NK-92 treated with Interleukin-12 subunit alpha and Interleukin-12 subunit beta, amount 100 ng/mL, for 24 hours (cell line): ENCODE data around the gene OGDH.
A peak's percentile ranks its signal among the peaks of the same experiment; 100 is the strongest.
"Not testable (repeated sequence)": the region's sequence is repeated elsewhere in the genome, so short reads cannot be mapped to it uniquely, and the experiment has no call there.

Experiments
- DNase-seq: peaks from one replicate; lab custom pipeline; 2025; lab: John Stamatoyannopoulos, UW

The OGDH gene

GRCh38 chr7:44580945-44581878, 25.2 kb upstream of the OGDH start:
- DNase-seq: peak; percentile 37

- DNase-seq: peak; percentile 98
Measured at GRCh38 chr7:44581879-44582603, 24.4 kb upstream of the OGDH start, which contains the start of gene TMED4. Gene TMED4 (minus strand): TSS chr7:44582231. CDS start chr7:44582206, 25 bp downstream.

DNA sequence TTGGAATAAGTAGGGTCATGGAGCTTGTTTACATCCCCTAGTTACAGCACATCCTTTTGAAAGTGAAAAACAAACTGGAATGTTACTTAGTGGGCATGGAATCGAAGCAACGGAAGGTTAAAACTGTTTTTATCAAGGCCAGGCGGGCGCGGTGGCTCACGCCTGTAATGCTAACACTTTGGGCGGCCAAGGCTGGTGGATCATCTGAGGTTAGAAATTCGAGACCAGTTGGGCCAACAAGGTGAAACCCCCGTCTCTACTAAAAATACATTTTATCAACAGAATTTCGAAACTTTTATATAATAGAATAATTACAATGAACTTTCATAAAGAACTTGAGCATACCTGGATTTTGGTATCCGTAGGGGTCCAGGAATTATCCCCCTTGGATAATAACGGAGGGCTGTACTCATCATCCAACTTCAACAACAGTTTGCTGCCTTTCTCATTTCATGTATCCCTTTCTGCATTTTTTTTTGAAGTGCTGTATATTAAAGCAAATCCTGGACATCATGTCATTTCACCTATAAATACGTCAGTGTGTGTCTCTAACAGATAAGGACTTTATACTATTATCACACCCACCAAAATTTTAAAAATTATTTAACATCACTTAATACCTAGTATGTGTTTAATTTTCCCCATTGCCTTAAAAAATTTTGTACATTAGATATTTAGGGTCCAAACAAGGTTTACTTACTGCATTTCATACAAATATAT, 23.1 kb upstream of the OGDH start:
- DNase-seq: no peak

GRCh38 chr7:44587843-44588711, 18.4 kb upstream of the OGDH start:
- DNase-seq: no peak

GRCh38 chr7:44590910-44591309, 15.5 kb upstream of the OGDH start:
- DNase-seq: no peak

DNA sequence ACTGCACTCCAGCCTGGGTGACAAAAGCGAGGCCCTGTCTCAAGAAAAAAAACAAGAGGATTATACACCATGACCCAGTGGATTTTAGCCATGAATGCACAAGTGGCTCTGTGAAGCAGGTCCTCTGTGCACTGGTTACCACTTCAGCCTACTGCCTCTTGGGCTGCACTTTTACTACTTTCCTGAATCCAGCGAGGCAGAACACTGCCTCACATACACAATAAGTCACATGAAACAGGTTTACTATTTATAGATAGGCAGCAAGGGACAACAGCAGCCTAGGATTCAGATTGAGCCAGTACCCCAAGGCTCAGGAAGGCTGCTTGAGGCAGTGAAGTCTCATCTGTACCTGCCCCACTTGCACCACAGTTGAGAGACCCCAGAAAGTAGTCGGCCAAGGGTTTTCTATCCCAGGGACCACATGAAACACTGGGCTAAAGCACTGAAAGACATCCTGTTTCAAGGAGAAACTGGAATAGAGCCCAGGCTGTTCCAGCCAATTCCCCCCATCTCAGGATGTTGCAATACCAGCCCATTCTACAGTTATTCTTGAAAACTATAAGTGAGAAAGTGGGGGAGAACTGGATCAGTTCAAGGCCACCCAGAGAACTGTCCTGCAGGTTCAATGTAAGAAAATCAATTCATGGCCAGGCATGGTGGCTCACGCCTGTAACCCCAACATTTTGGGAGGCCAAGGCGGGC, 10.3 kb upstream of the OGDH start:
- no peak for DNase-seq

DNA sequence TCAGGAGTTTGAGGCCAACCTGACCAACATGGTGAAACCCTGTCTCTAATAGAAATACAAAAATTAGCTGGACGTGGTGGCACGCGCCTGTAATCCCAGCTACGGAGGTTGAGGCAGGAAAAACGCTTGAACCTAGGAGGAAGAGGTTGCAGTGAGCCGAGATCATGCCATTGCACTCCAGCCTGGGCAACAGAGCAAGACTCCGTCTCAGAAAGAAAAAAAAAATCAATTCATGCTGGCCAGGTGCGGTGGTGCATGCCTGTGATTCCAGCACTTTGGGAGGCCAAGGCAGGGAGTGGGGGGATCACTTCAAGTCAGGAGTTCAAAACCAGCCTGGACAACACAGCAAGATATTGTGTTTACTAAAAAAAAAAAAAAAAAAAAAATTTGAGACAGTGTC, 9.2 kb upstream of the OGDH start:
- DNase-seq: not testable (repeated sequence)

DNA sequence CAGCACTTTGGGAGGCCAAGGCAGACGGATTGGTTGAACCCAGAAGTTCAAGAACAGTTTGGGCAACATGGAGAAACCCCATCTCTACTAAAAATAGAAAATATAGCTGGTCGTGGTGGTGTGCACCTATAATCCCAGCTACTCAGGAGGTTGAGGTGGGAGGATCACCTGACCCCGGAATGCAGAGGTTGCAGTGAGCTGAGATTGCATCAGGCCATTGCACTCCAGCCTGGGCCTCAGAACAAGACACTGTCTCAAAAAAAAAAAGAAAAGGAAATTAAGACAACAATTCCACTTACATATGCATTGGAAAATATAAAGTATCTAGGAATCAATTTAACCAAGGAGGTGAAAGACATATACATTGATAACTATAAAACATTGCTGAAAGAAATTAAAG, 7.2 kb upstream of the OGDH start:
- DNase-seq: no peak

- DNase-seq: no peak
Measured at GRCh38 chr7:44602576-44602910, 3.9 kb upstream of the OGDH start.

GRCh38 chr7:44603193-44603592, 3.2 kb upstream of the OGDH start:
- DNase-seq: no peak

- no peak for DNase-seq
Measured at GRCh38 chr7:44604941-44605340, 1.5 kb upstream of the OGDH start.

DNA sequence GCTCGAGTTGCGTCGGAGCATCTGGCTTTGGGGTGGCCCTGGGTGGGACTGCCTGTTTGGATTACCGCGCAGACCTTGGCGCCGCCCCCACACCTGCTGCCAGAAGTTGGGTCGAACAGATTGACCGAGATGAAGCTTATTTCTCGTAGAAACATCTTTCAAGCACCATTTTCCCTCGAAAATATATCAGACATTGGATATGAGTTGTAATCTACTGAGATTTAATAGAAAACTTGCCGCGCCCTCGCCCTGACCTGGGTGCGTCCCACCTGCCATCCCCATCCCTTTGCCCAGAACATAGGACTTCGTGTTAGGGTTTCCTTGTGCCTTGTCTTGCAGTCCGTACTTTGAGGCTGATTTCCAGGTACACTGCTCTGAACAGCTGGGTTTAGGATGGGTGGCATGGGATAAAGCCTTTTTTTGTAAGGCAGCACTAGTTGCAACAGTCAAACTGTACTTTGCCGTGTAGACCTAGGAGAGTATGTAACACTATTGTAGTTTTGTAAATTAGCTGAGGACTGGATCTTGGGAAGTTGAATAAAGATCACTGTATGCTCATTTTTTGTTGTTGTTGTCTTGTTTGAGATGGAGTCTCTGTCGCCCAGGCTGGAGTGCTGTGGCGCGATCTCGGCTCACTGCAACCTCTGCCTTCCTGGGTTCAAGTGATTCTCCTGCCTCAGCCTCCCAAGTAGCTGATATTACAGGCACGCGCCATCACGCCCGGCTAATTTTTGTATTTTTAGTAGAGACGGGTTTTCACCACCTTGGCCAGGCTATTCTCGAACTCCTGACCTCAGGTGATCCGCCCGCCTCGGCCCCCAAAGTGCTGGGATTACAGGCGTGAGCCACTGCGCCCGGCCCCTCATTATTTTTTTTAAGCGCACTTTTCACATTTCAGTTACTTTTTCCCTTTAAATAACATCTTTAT, 978 bp downstream of the OGDH start:
- DNase-seq: no peak

GRCh38 chr7:44608916-44609648, 2.7 kb downstream of the OGDH start:
- DNase-seq: no peak

DNA sequence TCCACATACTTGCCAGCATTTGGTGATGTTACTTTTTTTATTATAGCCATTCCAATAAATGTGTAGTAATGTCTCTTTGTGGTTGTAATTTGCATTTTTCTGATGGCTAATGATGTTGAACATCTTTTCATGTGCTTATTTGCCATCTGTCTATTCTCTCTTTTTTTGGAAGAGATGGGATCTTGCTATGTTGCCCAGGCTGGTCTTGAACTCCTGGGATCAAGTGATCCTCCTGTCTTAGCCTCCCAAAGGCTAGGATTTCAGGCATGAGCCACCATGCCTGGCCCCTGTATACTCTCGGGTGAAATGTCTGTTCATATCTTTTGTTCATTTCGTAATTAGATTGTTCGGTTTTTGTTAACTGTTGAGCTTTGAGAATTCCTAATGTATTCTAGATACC, 3.4 kb downstream of the OGDH start:
- no peak for DNase-seq

DNA sequence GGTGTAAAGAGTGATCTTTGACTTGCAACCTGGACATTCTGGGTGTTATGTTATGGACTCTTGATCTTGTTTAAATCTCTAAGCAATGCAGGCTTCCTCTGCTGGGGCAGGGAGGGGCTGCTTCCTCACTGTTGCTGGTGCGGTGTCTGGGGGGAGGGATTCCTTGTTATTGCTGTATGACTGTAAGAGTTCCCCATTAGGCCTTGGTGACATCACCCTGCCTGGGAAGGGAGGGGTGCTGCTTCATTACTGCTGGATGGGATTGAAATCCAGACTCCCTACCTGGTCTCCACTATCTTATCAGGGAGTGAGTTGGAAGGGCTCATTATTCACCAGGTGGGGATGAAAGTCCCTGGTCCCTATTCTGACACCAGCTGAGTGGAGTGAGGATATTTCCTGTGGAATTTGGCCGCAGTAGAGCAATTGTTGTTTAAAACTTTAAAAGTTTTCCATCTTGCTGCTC, 8.8 kb downstream of the OGDH start:
- DNase-seq: no peak

DNA sequence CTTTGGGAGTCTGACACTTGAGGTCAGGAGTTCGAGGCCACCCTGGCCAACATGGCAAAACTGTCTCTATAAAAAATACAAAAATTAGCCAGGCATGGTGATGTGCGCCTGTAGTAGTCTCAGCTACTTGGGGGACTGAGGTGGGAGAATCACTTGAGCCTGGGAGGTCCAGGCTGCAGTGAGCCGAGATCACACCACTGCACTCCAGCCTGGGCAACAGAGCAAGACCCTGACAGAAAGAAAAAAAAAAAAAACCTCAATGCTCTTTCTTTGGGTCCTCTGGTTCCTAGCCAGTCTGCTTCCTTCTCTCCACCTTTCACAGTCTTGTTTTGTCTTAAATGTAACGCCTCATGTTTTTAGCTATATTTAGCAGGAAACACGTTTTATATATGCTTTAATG, 9.4 kb downstream of the OGDH start:
- DNase-seq: no peak

GRCh38 chr7:44616545-44616944, 10.1 kb downstream of the OGDH start:
- DNase-seq: no peak

DNA sequence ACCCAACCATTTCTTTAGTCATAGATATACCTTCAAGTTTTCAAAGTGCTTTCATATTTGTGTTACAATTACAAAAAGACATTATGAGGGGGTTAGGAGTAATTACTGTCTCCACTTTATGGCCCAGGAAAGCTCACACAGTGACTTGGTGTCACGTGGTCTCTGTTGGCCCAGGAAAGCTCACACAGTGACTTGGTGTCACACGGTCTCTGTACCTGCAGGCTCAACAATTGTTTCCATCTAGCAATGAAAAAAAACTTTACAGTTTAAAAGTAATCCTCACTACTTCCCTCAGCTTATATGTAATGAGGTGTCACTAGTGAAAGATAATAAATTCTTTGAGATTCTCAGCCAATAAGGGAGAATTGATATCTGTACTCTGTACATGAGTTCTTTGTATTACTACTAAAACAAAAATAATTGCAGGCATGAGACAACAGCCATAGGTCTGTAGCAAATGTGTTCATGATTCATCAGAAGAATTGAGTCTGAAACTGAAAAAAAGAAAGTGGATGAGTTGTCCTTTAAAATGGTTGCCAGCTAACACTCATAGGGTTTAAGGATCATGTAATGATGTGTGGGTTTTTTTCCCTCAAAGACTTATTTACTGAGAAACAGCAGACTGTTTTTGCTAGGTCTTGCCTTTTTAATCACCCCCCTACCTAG, 10.9 kb downstream of the OGDH start:
- DNase-seq: no peak

DNA sequence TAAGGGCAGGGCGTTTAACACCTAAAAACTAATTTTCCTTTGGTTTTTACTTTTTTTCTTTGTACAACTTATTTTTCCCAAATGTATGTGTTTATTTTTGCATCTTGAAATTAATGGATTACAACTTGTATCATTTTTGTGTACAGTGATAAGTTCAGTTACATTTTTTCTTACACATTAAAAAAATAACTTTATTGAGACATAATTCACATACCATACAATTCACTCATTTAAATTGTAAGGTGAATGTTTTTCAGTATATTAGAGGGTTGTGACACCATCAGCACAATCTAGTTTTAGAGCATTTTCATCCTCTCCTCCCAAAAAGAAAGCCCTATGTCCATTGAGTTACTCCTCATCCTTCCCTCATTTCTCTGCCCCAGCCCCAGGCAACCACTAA, 11.6 kb downstream of the OGDH start:
- no peak for DNase-seq
